PC-9 (cell line): Measurements from ENCODE around the gene ATXN7.

Source experiments
- CTCF ChIP-seq: fragments of 200-600 bp; sonication (generic); conservative IDR thresholded peaks from 2 replicates; pipeline ENCODE4 v1.6.1; 2017; ENCODE audit warnings: mixed run types, antibody characterized with exemption, mild to moderate bottlenecking, moderate library complexity
- EZH2 ChIP-seq: fragments of 200-600 bp; sonication (generic); IDR thresholded peaks from 2 replicates; pipeline ENCODE4 v1.8.0; 2017; ENCODE audit warnings: antibody characterized with exemption, low read depth

- TF ChIP-seq CTCF (no peak), EZH2 (no peak)
Observed at GRCh38 chr3:63880653-63881052, 17.0 kb downstream of the ATXN7 start.
